Rectal smooth muscle tissue (tissue), 1 donor: ENCODE results near the gene TECR.
"Not testable (repeated sequence)": the region's sequence is repeated elsewhere in the genome, so short reads cannot be mapped to it uniquely, and the experiment has no call there.

Source experiments
- H3K27ac ChIP-seq: one replicate; pipeline ENCODE4 v1.7.0; 2013; ENCODE audit warnings: low read depth, low read length, inconsistent platforms
- H3K27me3 ChIP-seq: one replicate; pipeline ENCODE4 v1.7.0; 2013; ENCODE audit warnings: low read length; ENCODE audit not compliant: control insufficient read depth, insufficient read depth
- H3K36me3 ChIP-seq: one replicate; pipeline ENCODE4 v1.7.0; 2013; ENCODE audit warnings: low read length; ENCODE audit not compliant: control insufficient read depth, insufficient read depth
- H3K4me1 ChIP-seq: one replicate; pipeline ENCODE4 v1.7.0; 2013; ENCODE audit warnings: low read length; ENCODE audit not compliant: control insufficient read depth, insufficient read depth
- H3K4me3 ChIP-seq: one replicate; pipeline ENCODE4 v1.7.0; 2013; ENCODE audit warnings: low read length
- H3K9ac ChIP-seq: one replicate; pipeline ENCODE4 v1.7.0; 2013; ENCODE audit warnings: low read length

TECR gene

DNA sequence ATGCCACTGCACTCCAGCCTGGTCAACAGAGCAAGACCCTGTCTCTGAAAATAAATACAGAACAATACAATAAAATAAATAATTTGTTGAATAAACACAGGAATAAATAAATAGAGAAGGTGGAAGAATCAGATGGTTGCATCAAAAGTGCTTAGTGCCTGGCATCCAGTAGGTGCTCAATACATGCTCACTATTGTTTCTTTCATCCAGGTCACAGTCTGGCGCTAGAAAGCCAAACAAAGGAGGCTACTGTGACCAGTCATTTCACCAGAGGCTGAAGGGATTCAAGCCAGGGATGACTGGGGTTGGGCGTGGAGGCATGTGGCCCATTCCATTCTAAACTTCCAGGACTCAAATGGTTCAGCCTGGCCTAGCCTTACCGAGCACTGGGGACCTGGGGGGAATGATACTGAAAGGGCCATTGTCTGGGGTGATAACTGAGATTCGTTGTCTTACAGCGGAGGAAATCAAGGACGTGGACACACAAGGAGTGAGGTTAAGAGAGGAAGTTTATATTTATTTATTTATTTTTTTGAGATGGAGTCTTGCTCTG is 46.1 kb downstream of the TECR start:
- Histone ChIP-seq H3K4me3 (no peak overlapping the region), H3K4me1 (peaks cover 8% of the 10 kb centered on the region), H3K27me3 (no peaks in the 10 kb centered on the region), H3K27ac (no peak overlapping the region), H3K9ac (no peak overlapping the region), H3K36me3 (no peaks in the 10 kb centered on the region)

GRCh38 chr19:14576363-14576762 is 47.0 kb downstream of the TECR start:
- H3K4me1 ChIP-seq = no peaks in the 10 kb centered on the region
- H3K27me3 ChIP-seq = no peaks in the 10 kb centered on the region
- H3K36me3 ChIP-seq = no peaks in the 10 kb centered on the region
- H3K9ac ChIP-seq = no peak overlapping the region
- no peak overlapping the region for H3K4me3 ChIP-seq
- no peak overlapping the region for H3K27ac ChIP-seq

DNA sequence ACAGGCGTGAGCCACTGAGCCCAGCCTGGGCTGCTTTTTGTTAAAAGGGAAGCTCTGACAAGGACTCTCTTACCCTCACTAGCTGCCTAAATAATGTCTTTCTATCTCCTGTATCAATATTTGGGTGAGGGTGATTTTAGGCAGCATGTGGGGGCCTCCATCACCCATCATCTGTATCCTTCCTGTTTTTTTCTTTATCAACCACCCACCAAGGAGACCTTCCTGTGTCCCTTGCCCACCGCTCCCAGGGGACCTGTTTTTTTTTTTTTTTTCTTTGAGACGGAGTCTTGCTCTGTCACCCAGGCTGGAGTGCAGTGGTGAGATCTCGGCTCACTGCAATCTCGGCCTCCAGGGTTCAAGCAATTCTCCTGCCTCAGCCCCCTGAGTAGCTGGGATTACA is 47.9 kb downstream of the TECR start:
- no peak overlapping the region for H3K4me3 ChIP-seq
- no peaks in the 10 kb centered on the region for H3K27me3 ChIP-seq
- H3K36me3 ChIP-seq = no peaks in the 10 kb centered on the region
- H3K27ac ChIP-seq = no peak overlapping the region
- H3K9ac ChIP-seq = no peak overlapping the region
- H3K4me1 ChIP-seq = no peaks in the 10 kb centered on the region

DNA sequence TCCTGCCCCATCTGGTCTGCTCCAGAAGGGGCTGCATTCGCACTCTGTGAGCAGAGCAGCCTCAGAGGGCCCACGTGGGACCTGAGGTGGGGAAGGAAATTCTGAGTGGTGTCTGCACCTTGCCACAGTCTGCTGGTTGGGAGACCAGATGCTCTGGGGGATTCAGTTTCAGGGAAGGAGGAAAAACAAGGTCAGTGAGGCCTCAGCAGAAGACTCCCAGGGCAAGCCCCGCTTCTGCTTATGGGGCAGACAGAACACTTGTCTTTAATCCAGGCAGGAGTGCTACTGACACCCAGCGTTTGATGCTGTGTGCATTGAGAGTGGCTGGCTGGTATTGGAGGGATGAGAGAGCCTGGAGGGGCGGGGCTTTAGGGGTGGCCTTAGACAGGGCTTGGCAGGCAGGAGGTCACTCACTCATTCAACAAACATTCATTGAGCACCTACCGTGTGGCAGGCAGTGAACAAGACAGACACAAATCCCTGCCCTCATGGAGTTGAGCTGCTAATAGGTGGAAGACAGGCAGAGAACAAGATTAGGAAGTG is 48.6 kb downstream of the TECR start:
- Histone ChIP-seq H3K27ac (no peak overlapping the region), H3K4me3 (no peak overlapping the region), H3K27me3 (no peaks in the 10 kb centered on the region), H3K36me3 (no peaks in the 10 kb centered on the region), H3K9ac (no peak overlapping the region), H3K4me1 (no peaks in the 10 kb centered on the region)

- no peak overlapping the region for H3K27ac ChIP-seq
- H3K9ac ChIP-seq = no peak overlapping the region
- H3K4me3 ChIP-seq = no peak overlapping the region
- H3K27me3 ChIP-seq = no peaks in the 10 kb centered on the region
- H3K36me3 ChIP-seq = no peaks in the 10 kb centered on the region
- no peaks in the 10 kb centered on the region for H3K4me1 ChIP-seq
These were observed 51.3 kb downstream of the TECR start for GRCh38 chr19:14580623-14581237.

GRCh38 chr19:14582894-14583340 is 53.5 kb downstream of the TECR start, which contains the start of gene CLEC17A:
CLEC17A (plus strand) TSS chr19:14583084; CDS start chr19:14583161, 77 bp downstream.
- H3K36me3 ChIP-seq = no peaks in the 10 kb centered on the region
- no peaks in the 10 kb centered on the region for H3K4me1 ChIP-seq
- no peak within 1 kb of the TSS for H3K4me3 ChIP-seq
- H3K9ac ChIP-seq = no peak within 1 kb of the TSS
- H3K27me3 ChIP-seq = no peaks in the 10 kb centered on the region
- no peak within 1 kb of the TSS for H3K27ac ChIP-seq

GRCh38 chr19:14584372-14584771 is 55.0 kb downstream of the TECR start:
- not testable (repeated sequence) for H3K36me3 ChIP-seq

DNA sequence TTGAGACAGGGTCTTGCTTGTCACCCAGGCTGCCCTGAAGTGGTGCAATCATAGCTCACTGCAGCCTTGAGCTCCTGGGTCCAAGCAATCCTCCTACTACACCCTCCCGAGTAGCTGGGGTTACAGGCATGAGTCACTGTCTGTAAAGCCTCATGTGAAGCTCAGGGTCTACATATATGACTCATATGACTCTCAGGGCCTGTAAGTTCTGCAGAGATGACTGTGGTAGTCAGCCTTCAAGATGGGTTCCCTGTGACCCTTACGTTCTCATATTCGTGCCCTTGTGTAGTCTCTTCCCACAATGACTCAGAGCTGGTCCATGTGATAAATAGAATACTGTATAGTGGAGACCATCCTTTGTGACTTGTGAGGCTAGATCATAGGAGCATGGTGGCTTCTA is 55.8 kb downstream of the TECR start:
- H3K9ac ChIP-seq = not testable (repeated sequence)

More at GRCh38 chr19:14584372-14584771, 55.0 kb downstream of the TECR start:
- H3K9ac ChIP-seq, H3K27ac ChIP-seq, H3K27me3 ChIP-seq, H3K4me3 ChIP-seq, H3K4me1 ChIP-seq: not testable (repeated sequence)

DNA sequence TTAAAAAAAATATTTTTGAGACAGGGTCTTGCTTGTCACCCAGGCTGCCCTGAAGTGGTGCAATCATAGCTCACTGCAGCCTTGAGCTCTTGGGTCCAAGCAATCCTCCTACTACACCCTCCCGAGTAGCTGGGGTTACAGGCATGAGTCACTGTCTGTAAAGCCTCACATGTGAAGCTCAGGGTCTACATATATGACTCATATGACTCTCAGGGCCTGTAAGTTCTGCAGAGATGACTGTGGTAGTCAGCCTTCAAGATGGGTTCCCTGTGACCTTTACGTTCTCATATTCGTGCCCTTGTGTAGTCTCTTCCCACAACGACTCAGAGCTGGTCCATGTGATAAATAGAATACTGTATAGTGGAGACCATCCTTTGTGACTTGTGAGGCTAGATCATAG is 60.0 kb downstream of the TECR start:
- not testable (repeated sequence) for H3K36me3 ChIP-seq, H3K4me1 ChIP-seq, H3K9ac ChIP-seq, H3K4me3 ChIP-seq, H3K27me3 ChIP-seq, H3K27ac ChIP-seq

More for the DNA sequence above, 55.8 kb downstream of the TECR start:
- H3K4me3 ChIP-seq, H3K27ac ChIP-seq, H3K4me1 ChIP-seq, H3K36me3 ChIP-seq, H3K27me3 ChIP-seq: not testable (repeated sequence)

DNA sequence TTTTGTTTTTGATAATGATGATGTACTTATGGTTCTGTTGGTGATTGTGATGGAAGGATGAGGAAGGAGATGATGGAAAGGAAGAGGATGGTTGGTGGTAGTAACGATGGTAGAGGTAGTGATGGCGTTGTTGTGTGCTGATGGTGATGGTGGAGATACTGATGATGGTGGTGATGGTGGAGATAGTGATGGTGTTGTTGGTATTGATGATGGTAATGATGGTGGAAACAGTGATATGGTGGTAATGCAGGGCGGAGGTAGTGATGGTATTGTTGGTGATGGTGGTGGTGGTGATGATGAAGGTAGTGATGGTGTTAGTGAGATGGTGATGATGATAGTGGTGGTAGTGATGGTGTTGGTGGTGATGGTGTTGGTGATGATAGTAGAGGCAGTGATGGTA is 66.2 kb downstream of the TECR start:
- Histone ChIP-seq H3K36me3 (no peaks in the 10 kb centered on the region), H3K4me3 (no peak overlapping the region), H3K27me3 (no peaks in the 10 kb centered on the region)

DNA sequence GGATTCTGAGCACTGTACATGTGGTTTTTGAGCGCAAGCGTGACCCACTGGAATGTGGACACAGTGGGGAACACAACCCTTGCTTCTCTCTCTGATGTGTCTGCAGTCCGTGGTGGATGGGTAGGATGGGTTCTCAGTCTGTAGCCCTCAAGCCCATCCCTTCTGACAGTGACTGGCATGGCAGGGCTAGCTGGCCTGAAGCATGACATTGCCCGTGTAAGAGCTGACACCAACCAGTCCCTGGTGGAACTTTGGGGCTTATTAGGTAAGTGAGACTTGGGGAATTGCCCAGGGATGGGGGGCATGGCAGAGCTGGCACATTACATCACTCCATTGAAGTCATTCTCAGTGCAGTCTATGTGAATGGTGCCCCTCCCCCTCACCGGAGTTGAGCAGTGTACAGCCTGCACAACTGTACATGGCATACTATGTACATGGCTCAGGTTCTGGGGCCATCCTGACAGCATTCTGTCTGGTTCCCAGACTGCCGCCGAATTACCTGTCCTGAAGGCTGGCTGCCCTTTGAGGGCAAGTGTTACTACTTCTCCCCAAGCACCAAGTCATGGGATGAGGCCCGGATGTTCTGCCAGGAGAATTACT is 70.3 kb downstream of the TECR start:
- Histone ChIP-seq H3K36me3 (no peaks in the 10 kb centered on the region), H3K27ac (no peak overlapping the region), H3K4me1 (no peaks in the 10 kb centered on the region), H3K27me3 (no peaks in the 10 kb centered on the region), H3K9ac (no peak overlapping the region), H3K4me3 (no peak overlapping the region)

More for the DNA sequence above, 66.2 kb downstream of the TECR start:
- Histone ChIP-seq H3K27ac (no peak overlapping the region), H3K4me1 (no peaks in the 10 kb centered on the region), H3K9ac (no peak overlapping the region)

DNA sequence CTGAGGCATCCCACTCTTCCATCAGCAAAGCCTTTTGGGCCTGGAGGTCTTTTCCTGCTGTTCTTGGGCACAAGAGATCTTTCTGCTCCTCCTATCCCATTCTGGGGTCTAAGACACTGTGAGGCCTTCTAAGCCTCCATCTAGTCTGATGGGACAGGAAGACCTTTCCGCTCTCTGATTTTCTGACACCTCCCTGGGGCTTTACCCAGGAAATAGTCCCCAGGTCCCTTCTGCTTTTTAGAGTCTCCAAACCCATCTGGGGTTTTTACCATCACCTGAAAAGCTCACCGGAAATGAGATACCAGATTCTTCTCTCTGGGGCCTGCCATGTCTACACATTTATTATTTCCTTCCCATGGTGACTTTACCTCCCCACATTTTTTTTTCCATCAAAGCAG is 74.6 kb downstream of the TECR start:
- no peak overlapping the region for H3K9ac ChIP-seq
- H3K36me3 ChIP-seq = no peaks in the 10 kb centered on the region
- H3K27ac ChIP-seq = no peak overlapping the region
- no peaks in the 10 kb centered on the region for H3K27me3 ChIP-seq
- H3K4me1 ChIP-seq = no peaks in the 10 kb centered on the region
- no peak overlapping the region for H3K4me3 ChIP-seq

GRCh38 chr19:14606627-14607026 is 77.2 kb downstream of the TECR start:
- H3K4me1 ChIP-seq = no peaks in the 10 kb centered on the region
- H3K36me3 ChIP-seq = no peaks in the 10 kb centered on the region
- H3K27ac ChIP-seq = no peak overlapping the region
- no peak overlapping the region for H3K9ac ChIP-seq
- no peak overlapping the region for H3K4me3 ChIP-seq
- no peaks in the 10 kb centered on the region for H3K27me3 ChIP-seq
